ENCODE measurements around the gene SPC25. TPM values are rescaled to one million over a fixed set of nuclear protein-coding genes. Genes with fewer than 3 reads are reported as not detected.

Gene SPC25
- total RNA-seq, 1 donor from 2014 or later = 0.50 TPM

DNA sequence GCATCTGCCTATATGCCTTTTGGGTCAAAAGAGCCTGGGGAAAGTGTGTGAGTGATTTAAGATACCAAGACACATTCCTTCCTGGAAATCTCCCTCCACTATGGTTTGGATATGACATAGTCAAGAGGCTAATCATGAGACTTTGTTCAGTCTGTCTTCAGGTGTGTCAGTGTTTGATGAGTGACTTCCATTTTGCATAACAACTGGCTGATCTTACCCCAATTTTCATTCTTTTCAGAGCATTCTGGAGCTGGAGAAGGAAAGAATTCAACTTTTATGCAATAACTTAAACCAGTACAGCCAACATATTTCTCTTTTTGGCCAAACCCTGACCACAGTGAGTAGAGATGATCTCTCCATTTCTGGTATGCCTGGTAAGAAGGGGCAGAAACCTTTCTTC lies 39.4 kb downstream of the SPC25 start:
- H3K4me1 ChIP-seq = no peaks in the 10 kb centered on the region
- no peak for DNase-seq
- H3K27ac ChIP-seq = no peak overlapping the region
- TF ChIP-seq CTCF (IDR thresholded peaks at IDR 0.05) = no peak
- no peaks in the 10 kb centered on the region for H3K9me3 ChIP-seq
- H3K36me3 ChIP-seq = peaks cover 14% of the 10 kb centered on the region
- intact Hi-C loops (cut with DNase I) = no loop called here
- ATAC-seq = no peak
- no peak overlapping the region for H3K4me3 ChIP-seq
- no peaks in the 10 kb centered on the region for H3K27me3 ChIP-seq (ENCODE audit: low read depth)

DNA sequence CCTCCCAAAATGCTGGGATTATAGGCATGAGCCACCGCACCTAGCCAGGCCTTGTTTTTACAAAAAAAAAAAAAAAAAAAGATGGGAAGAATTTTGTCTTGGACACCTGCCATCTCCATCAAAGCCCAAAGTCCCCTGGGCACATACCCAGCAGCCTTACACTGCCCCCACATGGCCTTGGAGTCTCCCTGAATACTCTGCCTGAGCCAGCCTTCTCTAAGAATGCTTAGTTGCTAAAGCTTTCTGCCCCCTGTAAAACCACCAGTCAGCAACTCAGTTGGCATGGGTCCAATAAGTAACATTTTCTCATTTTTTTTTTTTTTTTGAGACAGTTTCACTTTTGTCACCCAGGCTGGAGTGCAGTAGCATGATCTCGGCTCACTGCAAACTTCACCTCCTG lies 40.6 kb downstream of the SPC25 start:
- Histone ChIP-seq H3K27me3 (ENCODE audit: low read depth) (no peaks in the 10 kb centered on the region), H3K4me3 (no peak overlapping the region), H3K9me3 (no peaks in the 10 kb centered on the region), H3K4me1 (no peaks in the 10 kb centered on the region), H3K36me3 (peaks cover 14% of the 10 kb centered on the region), H3K27ac (no peak overlapping the region)
- ATAC-seq = peak; percentile 43 to 51
- intact Hi-C loops (cut with DNase I) = no loop called here
- TF ChIP-seq CTCF (IDR thresholded peaks at IDR 0.05) = peak; percentile 37
- DNase-seq = no peak

DNA sequence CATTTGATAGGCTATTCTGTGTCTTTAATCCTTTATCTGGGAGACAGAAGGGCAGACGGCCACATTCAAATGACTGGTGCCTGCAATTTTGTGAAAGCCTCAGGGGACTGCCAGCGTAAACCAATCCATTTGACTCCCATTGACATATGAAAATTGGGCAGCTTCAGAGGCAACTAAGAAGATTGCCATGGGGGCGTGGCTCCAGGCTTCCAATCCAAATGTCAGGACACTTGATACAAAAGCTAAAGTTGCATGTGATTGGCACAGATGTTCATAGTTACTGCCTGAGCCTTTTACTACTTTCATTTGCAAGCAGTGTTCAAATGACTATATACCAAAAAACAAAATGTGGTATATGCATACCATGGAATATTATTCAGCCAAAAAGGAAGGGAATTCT lies 42.0 kb downstream of the SPC25 start:
- Histone ChIP-seq H3K4me1 (no peaks in the 10 kb centered on the region), H3K9me3 (no peaks in the 10 kb centered on the region), H3K27me3 (ENCODE audit: low read depth) (no peaks in the 10 kb centered on the region), H3K36me3 (peaks cover 14% of the 10 kb centered on the region), H3K4me3 (no peak overlapping the region), H3K27ac (no peak overlapping the region)
- ATAC-seq = no peak
- TF ChIP-seq CTCF (IDR thresholded peaks at IDR 0.05) = no peak
- intact Hi-C loops (cut with DNase I) = no loop called here
- DNase-seq = no peak

DNA sequence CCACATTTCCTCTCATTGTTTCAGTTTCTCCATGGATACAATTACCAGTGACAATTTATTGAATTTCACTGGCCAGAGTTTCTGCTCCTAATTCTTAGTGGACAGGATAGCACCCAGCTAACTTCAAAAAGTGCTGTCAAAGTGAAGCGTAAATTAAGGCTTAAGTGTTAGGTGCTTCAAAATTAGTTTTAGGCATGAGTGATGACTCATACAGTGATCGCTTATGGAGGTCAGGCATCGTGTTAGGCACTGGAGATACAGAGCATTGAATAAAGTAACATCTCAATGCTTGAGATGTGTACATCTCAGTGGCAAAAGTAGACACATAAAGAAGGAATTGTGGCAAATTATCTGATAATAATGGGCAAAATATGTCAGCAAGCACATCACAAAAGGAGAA lies 47.0 kb downstream of the SPC25 start:
- no peaks in the 10 kb centered on the region for H3K4me1 ChIP-seq
- peaks cover under 1% of the 10 kb centered on the region for H3K36me3 ChIP-seq
- no peak for ATAC-seq
- no peak for DNase-seq
- intact Hi-C loops (cut with DNase I) = no loop called here
- H3K4me3 ChIP-seq = no peak overlapping the region
- no peak for TF ChIP-seq CTCF (IDR thresholded peaks at IDR 0.05)
- H3K27ac ChIP-seq = no peak overlapping the region
- H3K9me3 ChIP-seq = no peaks in the 10 kb centered on the region
- no peaks in the 10 kb centered on the region for H3K27me3 ChIP-seq (ENCODE audit: low read depth)

GRCh38 chr2:168841445-168841844 lies 48.8 kb downstream of the SPC25 start:
- Histone ChIP-seq H3K36me3 (peaks cover 14% of the 10 kb centered on the region), H3K4me3 (no peak overlapping the region), H3K27me3 (ENCODE audit: low read depth) (no peaks in the 10 kb centered on the region), H3K4me1 (no peaks in the 10 kb centered on the region), H3K9me3 (no peaks in the 10 kb centered on the region), H3K27ac (no peak overlapping the region)
- intact Hi-C loops (cut with DNase I) = no loop called here
- ATAC-seq (no peak), DNase-seq (no peak)
- TF ChIP-seq CTCF (IDR thresholded peaks at IDR 0.05) = no peak

- peaks cover 41% of the 10 kb centered on the region for H3K36me3 ChIP-seq
- no peak for TF ChIP-seq CTCF (IDR thresholded peaks at IDR 0.05)
- no peak overlapping the region for H3K27ac ChIP-seq
- no peak overlapping the region for H3K4me3 ChIP-seq
- intact Hi-C loops (cut with DNase I) = no loop called here
- DNase-seq = no peak
- no peaks in the 10 kb centered on the region for H3K27me3 ChIP-seq (ENCODE audit: low read depth)
- no peaks in the 10 kb centered on the region for H3K4me1 ChIP-seq
- no peaks in the 10 kb centered on the region for H3K9me3 ChIP-seq
- ATAC-seq = no peak
These were observed 54.3 kb downstream of the SPC25 start for GRCh38 chr2:168835969-168836368.
